IMR-90 (cell line): Measurements from ENCODE around the gene BRPF1.

Experiments
- BHLHE40 ChIP-seq: fragments of 150-350 bp; IDR thresholded peaks from 2 replicates; pipeline ENCODE4 v1.6.1; 2016; ENCODE audit warnings: mild to moderate bottlenecking, low read depth, low read length
- CEBPB ChIP-seq: IDR thresholded peaks from 2 replicates; pipeline ENCODE4 v1.6.1; 2012; ENCODE audit warnings: low read depth, low read length, improper control_type of control experiment
- CTCF ChIP-seq: conservative IDR thresholded peaks from 2 replicates; pipeline ENCODE4 v1.5.1; 2012; ENCODE audit warnings: mild to moderate bottlenecking, low read depth, low read length, improper control_type of control experiment
- FOS ChIP-seq: fragments of 150-350 bp; IDR thresholded peaks from 2 replicates; pipeline ENCODE4 v1.6.1; 2016; ENCODE audit warnings: low read depth, low read length
- MAFK ChIP-seq: IDR thresholded peaks from 2 replicates; pipeline ENCODE4 v1.6.1; 2012; ENCODE audit warnings: low read depth, low read length, improper control_type of control experiment
- MAZ ChIP-seq: IDR thresholded peaks from 2 replicates; pipeline ENCODE4 v1.6.1; 2012; ENCODE audit warnings: low read depth, mild to moderate bottlenecking, low read length, improper control_type of control experiment, moderate library complexity, borderline replicate concordance
- MXI1 ChIP-seq: IDR thresholded peaks from 2 replicates; pipeline ENCODE4 v1.6.1; 2012; ENCODE audit warnings: low read depth, mild to moderate bottlenecking, low read length, moderate library complexity, borderline replicate concordance
- POLR2A ChIP-seq: IDR thresholded peaks from 2 replicates; pipeline ENCODE4 v1.6.1; 2012; ENCODE audit warnings: mild to moderate bottlenecking, low read depth, low read length
- RAD21 ChIP-seq: IDR thresholded peaks from 2 replicates; pipeline ENCODE4 v1.6.1; 2012; ENCODE audit warnings: low read length, improper control_type of control experiment
- RCOR1 ChIP-seq: IDR thresholded peaks from 2 replicates; pipeline ENCODE4 v1.6.1; 2012; ENCODE audit warnings: mild to moderate bottlenecking, low read length, improper control_type of control experiment; ENCODE audit not compliant: insufficient replicate concordance
- RFX5 ChIP-seq: IDR thresholded peaks from 2 replicates; pipeline ENCODE4 v1.8.0; 2012; ENCODE audit warnings: low read depth, mild to moderate bottlenecking, low read length, moderate library complexity
- SMC3 ChIP-seq: fragments of 150-350 bp; IDR thresholded peaks from 2 replicates; pipeline ENCODE4 v1.6.1; 2016; ENCODE audit warnings: low read depth, mild to moderate bottlenecking, antibody characterized with exemption, low read length, moderate library complexity
- USF2 ChIP-seq: fragments of 150-350 bp; IDR thresholded peaks from 2 replicates; pipeline ENCODE4 v1.6.1; 2017; ENCODE audit warnings: mild to moderate bottlenecking, antibody characterized with exemption, low read length, low read depth

GRCh38 chr3:9715136-9715535 is 16.4 kb upstream of the BRPF1 start:
- TF ChIP-seq CTCF: no peak
- TF ChIP-seq POLR2A: no peak
- TF ChIP-seq MAZ: no peak
- no peak for TF ChIP-seq BHLHE40
- TF ChIP-seq RCOR1: no peak
- TF ChIP-seq RAD21: no peak
- no peak for TF ChIP-seq CEBPB
- TF ChIP-seq MXI1: no peak
- TF ChIP-seq FOS: no peak
- TF ChIP-seq SMC3: no peak
- TF ChIP-seq RFX5: no peak
- TF ChIP-seq USF2: no peak
- no peak for TF ChIP-seq MAFK
